Activated naive CD8-positive, alpha-beta T cell treated with anti-CD3 and anti-CD28 coated beads for 36 hours (primary cell): ENCODE measurements around the gene ERGIC2. TPM values are rescaled to one million over a fixed set of nuclear protein-coding genes. Genes with fewer than 3 reads are reported as not detected.

ENCODE experiments used
- DNase-seq: peaks from one replicate; pipeline ENCODE4 v3.0.0; 2021
- H3K27ac Mint-ChIP-seq: one replicate; pipeline ENCODE4 v1.8.0; 2022; ENCODE audit warnings: mild to moderate bottlenecking, moderate library complexity, mixed read lengths
- H3K27me3 Mint-ChIP-seq: one replicate; pipeline ENCODE4 v1.8.0; 2022; ENCODE audit warnings: mild to moderate bottlenecking, mixed read lengths
- H3K36me3 Mint-ChIP-seq: one replicate; pipeline ENCODE4 v1.8.0; 2021; ENCODE audit warnings: mild to moderate bottlenecking, mixed read lengths
- H3K4me1 Mint-ChIP-seq: one replicate; pipeline ENCODE4 v1.8.0; 2021; ENCODE audit warnings: mixed read lengths
- H3K4me3 Mint-ChIP-seq: one replicate; pipeline ENCODE4 v1.8.0; 2022; ENCODE audit warnings: mild to moderate bottlenecking, moderate library complexity, mixed read lengths
- H3K9me3 Mint-ChIP-seq: one replicate; pipeline ENCODE4 v1.8.0; 2022; ENCODE audit warnings: mixed read lengths
- total RNA-seq, 2 experiments: library from RNA; stranded (reverse); gene quantifications; one replicate each; pipeline ENCODE4 v1.2.3, GENCODE V29; 2021

The ERGIC2 gene, protein sequence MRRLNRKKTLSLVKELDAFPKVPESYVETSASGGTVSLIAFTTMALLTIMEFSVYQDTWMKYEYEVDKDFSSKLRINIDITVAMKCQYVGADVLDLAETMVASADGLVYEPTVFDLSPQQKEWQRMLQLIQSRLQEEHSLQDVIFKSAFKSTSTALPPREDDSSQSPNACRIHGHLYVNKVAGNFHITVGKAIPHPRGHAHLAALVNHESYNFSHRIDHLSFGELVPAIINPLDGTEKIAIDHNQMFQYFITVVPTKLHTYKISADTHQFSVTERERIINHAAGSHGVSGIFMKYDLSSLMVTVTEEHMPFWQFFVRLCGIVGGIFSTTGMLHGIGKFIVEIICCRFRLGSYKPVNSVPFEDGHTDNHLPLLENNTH
- total RNA-seq: 100 to 1,000 TPM; 122 to 126 TPM

DNA sequence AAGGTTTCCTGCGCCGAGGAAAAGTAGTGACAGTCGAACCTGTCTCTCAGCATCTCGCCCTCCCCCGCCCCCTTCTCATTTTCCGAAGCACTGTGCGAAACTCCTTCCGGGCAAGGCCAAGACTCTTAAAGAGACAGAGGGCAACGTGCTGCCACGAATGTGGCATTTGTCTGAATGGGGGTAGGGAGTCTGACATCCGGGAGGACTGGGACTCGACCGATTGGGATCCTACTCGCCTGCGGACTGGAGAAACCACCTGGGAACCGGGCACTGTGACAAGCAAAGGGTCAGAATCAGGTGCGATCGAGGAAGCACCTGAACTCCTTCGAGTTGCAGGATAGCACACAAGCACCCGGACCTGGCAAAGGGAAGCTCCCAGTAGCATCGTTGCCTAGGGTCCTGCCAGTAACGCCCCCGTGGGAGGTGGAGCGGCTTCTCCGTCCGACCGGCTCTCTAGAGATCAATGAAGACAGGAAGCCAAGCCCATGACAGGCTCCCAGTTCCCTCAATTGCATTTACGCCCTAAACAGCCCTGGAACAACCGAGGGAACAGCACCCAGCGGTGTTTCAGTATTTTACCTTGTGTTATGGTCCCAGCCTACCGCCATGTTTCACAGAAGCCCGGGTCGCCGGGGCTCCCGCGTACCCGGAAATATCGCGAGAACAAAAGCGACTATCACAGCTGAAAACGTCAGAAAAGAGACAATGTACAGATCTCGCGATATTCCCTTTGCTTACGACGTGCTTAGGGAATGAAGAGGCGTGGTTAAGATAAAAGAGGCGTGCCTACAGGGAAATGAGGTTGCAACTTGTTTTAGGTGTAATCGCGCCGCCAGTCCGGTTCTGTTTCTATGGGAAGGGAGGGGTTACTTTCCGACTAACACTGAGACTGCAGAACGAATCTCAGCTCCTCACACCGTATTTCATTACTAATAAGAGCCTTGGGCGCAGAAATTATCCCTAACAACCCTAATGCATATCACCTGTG, at the start of gene ERGIC2:
Gene ERGIC2 (minus strand): TSS at position 637 of the 988 bp plus-strand sequence. CDS start 9,539 bp downstream, outside the sequence.
- peaks cover 30% of the 10 kb centered on the region for H3K36me3 Mint-ChIP-seq
- H3K4me3 Mint-ChIP-seq: peak within 1 kb of the TSS; percentile 94
- H3K27ac Mint-ChIP-seq: peak within 1 kb of the TSS; percentile 97

DNA sequence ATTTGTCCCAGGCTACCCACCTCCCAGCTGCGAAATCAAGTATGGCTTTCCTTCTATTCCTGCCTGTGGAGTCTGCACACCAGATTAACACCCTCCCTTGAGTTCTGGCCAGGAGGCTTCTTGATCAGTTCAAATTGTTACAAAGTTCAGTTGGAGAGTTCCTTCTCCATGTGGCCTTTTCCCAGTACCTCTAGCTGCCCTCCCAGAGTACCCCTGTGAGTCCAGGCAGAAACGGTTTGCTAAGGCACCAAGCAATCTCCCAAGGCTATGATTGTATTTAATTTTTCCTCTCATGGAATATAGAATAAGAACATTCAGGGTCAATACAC, 49.7 kb upstream of the ERGIC2 start:
- Mint-ChIP-seq H3K36me3 (no peaks in the 10 kb centered on the region), H3K4me1 (peaks cover 7% of the 10 kb centered on the region), H3K27me3 (no peaks in the 10 kb centered on the region)

More for the DNA sequence above, at the start of gene ERGIC2:
- H3K27me3 Mint-ChIP-seq: no peaks in the 10 kb centered on the region
- peaks cover 3% of the 10 kb centered on the region for H3K9me3 Mint-ChIP-seq
- H3K4me1 Mint-ChIP-seq: peaks cover 32% of the 10 kb centered on the region
- peak; percentile 85 for DNase-seq

DNA sequence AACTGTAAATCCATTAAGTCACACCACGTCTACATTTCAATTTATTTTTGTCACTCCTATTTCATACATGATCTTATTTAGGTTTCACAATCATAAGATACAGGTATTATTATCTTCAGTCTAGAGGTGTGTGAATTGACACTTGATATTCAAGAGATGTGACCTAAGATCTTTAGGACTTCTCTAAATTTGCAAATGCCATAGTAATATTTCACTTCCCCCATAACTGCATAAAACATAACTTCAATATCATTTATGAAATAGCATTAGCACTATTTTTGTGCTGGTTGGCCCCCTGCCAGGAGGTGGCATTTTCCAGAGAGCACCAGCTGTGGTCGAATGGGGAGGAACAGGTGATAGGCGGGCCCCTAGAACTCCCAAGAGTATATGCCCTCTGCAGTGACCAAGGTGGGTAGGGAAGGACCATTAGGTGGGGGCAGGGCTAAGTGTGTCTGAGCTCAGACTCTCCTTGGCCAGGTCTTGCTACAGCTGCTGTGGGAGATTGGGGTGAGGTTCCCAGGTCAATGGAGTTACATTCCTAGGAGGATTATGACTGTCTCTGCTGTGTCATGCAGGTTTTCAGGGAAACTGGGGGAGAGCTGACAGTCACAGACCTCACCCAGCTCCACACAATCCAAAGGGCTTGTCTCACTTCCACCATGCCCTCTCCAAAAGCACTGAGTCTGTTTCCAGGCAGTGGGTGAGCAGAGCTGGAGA, 49.2 kb upstream of the ERGIC2 start:
- no peak for DNase-seq
- Mint-ChIP-seq H3K27ac (no peak overlapping the region), H3K4me3 (no peak overlapping the region), H3K9me3 (no peaks in the 10 kb centered on the region), H3K27me3 (no peaks in the 10 kb centered on the region), H3K4me1 (peaks cover 7% of the 10 kb centered on the region), H3K36me3 (no peaks in the 10 kb centered on the region)

More for the DNA sequence above, 49.7 kb upstream of the ERGIC2 start:
- Mint-ChIP-seq H3K9me3 (no peaks in the 10 kb centered on the region), H3K4me3 (no peak overlapping the region), H3K27ac (no peak overlapping the region)
- no peak for DNase-seq

DNA sequence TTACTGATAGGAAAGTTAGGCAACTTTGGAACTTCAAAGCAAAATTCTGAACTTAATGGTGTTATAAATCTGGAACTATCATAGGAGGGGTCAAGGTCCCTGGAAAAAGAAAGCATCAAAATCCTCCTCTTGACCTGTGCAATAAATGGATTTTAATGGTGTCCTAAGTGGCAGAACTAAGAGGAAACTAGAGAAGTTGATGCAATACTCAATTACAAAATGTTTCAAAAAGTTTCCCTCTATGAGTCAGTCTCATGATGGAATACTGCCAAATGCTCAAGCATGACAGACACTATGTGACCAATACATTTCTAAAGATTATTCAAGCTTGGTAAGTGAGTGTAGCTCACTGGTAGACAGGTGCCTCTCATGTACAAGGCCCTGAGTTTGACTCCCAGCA, 47.7 kb upstream of the ERGIC2 start:
- no peak for DNase-seq
- no peaks in the 10 kb centered on the region for H3K36me3 Mint-ChIP-seq

DNA sequence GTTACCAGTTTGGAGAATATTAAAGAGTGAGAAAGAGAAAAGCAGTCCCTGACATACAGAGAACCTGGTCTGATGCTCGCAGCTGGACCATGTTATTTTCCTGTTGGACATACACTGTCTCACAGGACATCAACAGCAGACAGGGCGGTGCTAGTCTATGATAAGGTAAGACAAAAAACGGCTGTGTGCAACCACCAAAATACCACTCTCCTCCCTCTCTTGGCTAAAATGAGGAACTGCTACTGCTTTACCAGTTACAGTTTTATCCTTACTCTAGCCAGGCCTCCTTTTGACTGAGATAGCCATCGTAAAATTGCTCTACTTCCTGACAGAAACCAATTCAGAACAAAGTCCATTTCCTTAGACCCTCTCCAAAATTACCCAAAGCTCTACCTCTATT, 47.0 kb upstream of the ERGIC2 start:
- H3K4me1 Mint-ChIP-seq: peaks cover 7% of the 10 kb centered on the region
- peaks cover 3% of the 10 kb centered on the region for H3K9me3 Mint-ChIP-seq
- no peaks in the 10 kb centered on the region for H3K36me3 Mint-ChIP-seq
- H3K27ac Mint-ChIP-seq: no peak overlapping the region
- DNase-seq: no peak
- no peak overlapping the region for H3K4me3 Mint-ChIP-seq
- no peaks in the 10 kb centered on the region for H3K27me3 Mint-ChIP-seq

More for the DNA sequence above, 47.7 kb upstream of the ERGIC2 start:
- Mint-ChIP-seq H3K9me3 (peaks cover 2% of the 10 kb centered on the region), H3K27ac (peak overlapping the region; percentile 25), H3K4me1 (peaks cover 7% of the 10 kb centered on the region), H3K27me3 (no peaks in the 10 kb centered on the region), H3K4me3 (no peak overlapping the region)

DNA sequence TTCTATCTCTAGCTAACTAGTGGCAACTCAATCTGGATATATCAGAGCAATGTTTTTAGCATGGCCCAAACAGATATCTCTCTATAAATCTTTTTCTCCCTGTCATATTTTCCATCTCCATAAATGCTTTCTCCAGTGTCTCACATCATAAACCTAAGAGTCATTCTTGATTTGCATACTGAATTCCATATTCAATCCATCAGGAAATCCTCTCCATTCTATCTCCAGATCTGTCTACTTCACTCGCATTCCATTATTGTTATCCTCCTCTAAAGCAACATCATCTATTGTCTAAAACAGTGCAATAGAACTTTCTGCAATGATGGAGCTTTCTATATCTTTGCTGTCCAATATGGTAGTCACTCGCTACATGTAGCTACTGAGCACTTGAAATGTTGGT, 45.5 kb upstream of the ERGIC2 start:
- no peak for DNase-seq
- H3K27ac Mint-ChIP-seq: no peak overlapping the region
- H3K36me3 Mint-ChIP-seq: no peaks in the 10 kb centered on the region
- H3K4me1 Mint-ChIP-seq: peaks cover 7% of the 10 kb centered on the region
- H3K9me3 Mint-ChIP-seq: peaks cover 3% of the 10 kb centered on the region
- H3K27me3 Mint-ChIP-seq: no peaks in the 10 kb centered on the region
- H3K4me3 Mint-ChIP-seq: no peak overlapping the region

DNA sequence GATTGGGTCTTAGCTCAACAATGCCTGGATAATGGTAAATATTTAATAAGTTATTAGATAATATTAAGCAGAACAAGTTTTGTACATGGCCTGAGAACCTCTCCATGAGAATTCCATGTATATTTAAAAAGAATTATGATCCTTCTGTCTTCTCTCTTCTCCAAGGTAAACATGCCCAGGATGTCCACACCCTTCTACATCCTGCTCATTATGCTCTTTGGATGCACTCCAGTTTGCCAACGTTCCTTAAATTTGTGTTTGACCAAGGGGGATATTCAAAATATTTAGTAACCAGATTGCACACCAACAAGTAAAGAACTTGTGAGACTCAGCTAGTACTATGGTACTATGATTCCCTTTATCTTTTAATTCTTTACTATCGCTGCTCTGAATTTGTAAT, 44.8 kb upstream of the ERGIC2 start:
- Mint-ChIP-seq H3K27me3 (no peaks in the 10 kb centered on the region), H3K4me3 (no peak overlapping the region), H3K27ac (no peak overlapping the region), H3K4me1 (peaks cover 7% of the 10 kb centered on the region), H3K9me3 (peaks cover 3% of the 10 kb centered on the region), H3K36me3 (no peaks in the 10 kb centered on the region)
- DNase-seq: no peak

DNA sequence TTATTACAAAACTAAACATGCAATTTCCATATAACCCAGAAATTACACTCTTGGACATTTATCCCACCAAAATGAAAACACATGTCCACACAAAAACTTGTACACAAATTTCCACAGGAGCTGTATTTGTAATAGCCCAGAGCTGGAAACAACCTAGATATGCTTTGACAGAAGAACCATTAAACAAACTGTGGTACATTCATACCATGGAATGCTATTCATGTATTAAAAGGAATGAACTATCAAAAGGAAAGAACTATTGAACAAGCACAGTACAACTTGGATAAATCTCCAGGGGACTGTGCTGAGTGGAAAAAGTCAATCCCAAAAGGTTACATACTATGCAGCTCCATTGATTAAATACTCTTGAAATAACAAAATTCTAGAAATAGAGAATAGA, 35.8 kb upstream of the ERGIC2 start:
- Mint-ChIP-seq H3K27me3 (peaks cover 27% of the 10 kb centered on the region), H3K27ac (no peak overlapping the region), H3K9me3 (peaks cover 1% of the 10 kb centered on the region), H3K4me3 (no peak overlapping the region), H3K36me3 (peaks cover 1% of the 10 kb centered on the region), H3K4me1 (no peaks in the 10 kb centered on the region)
- no peak for DNase-seq

DNA sequence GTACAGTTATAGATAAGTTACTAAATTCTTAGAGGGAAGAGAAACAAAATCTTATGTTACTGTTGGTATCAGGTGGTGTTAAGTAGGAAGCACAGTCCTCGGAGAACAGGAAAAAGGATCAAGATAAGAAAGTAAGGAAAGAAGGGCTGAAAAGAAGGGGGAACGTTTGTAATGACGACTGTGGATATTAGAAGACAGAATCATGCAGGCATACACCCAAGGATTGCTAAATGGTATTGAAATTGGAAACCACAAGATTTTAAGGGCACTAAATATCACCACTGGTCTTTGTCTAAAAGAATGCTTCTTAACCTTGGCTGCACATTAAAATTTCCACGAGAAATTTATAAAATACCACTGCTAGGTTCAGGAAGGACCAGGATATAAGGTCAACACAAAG, 34.1 kb upstream of the ERGIC2 start:
- Mint-ChIP-seq H3K4me3 (no peak overlapping the region), H3K27me3 (peaks cover 25% of the 10 kb centered on the region), H3K27ac (no peak overlapping the region), H3K36me3 (peaks cover 9% of the 10 kb centered on the region), H3K4me1 (no peaks in the 10 kb centered on the region), H3K9me3 (peaks cover 4% of the 10 kb centered on the region)
- no peak for DNase-seq

DNA sequence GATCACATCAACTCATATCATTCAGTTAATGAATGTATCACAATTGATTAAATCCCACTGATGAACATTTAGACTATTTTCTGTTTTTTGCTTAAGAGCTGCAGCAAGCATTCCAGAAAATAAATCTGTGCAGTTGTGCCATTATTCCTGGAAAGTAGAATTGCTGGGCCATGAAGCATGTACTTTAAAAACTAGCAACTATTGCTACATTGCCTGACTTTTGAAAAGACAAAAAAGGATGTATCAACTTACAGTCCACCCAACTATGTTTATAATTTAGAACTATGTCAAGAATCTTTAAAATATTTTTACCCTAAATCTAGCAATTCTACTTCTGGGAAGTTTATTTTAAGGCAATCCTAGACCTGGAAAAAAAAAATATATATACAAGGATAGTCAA, 33.4 kb upstream of the ERGIC2 start:
- peaks cover 7% of the 10 kb centered on the region for H3K9me3 Mint-ChIP-seq
- no peak overlapping the region for H3K27ac Mint-ChIP-seq
- DNase-seq: no peak
- peaks cover 23% of the 10 kb centered on the region for H3K27me3 Mint-ChIP-seq
- no peak overlapping the region for H3K4me3 Mint-ChIP-seq
- H3K36me3 Mint-ChIP-seq: peaks cover 11% of the 10 kb centered on the region
- H3K4me1 Mint-ChIP-seq: no peaks in the 10 kb centered on the region

DNA sequence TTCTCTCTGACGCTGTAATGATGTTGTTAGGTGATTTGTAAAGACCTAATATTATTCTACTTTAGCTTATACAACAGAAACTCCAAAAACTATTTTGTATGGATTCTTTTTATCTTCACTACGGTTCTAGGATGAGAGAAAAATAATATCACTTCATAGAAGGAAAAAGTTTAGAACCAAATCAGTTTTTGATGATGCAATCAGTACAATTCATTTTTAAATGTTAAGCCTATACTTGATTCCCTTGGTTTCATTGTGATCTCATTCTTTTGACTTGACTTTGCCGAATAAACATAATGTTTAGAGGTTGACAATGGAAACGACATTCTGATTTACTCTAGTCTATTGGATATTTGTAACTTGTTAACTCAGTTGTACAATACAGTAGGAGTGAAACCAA, 24.6 kb upstream of the ERGIC2 start:
- no peak for DNase-seq
- Mint-ChIP-seq H3K36me3 (peaks cover 8% of the 10 kb centered on the region), H3K4me1 (peaks cover 1% of the 10 kb centered on the region), H3K9me3 (peaks cover 4% of the 10 kb centered on the region), H3K27ac (no peak overlapping the region), H3K4me3 (no peak overlapping the region), H3K27me3 (peaks cover 13% of the 10 kb centered on the region)

DNA sequence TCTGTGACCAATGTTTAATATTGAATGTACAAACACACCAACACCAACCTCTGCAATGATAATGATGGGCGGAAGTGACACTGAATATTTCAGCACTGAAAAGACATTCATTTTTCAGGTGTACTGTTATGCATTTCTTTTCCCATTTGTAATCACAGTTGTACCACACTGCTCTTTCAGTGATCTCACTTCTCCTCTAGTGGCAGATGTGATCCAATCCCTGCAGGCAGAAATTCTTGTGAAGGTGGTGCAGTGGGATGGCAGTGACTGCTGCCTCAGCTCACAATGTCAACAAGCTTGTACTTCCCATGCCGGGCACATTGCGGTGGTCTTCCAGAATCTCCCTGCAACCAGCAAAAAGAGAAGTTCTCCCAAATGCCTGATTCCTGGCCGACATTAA, 23.0 kb upstream of the ERGIC2 start:
- Mint-ChIP-seq H3K4me1 (peaks cover 1% of the 10 kb centered on the region), H3K9me3 (no peaks in the 10 kb centered on the region), H3K27me3 (peaks cover 17% of the 10 kb centered on the region), H3K4me3 (no peak overlapping the region), H3K27ac (no peak overlapping the region), H3K36me3 (peaks cover 2% of the 10 kb centered on the region)
- no peak for DNase-seq

DNA sequence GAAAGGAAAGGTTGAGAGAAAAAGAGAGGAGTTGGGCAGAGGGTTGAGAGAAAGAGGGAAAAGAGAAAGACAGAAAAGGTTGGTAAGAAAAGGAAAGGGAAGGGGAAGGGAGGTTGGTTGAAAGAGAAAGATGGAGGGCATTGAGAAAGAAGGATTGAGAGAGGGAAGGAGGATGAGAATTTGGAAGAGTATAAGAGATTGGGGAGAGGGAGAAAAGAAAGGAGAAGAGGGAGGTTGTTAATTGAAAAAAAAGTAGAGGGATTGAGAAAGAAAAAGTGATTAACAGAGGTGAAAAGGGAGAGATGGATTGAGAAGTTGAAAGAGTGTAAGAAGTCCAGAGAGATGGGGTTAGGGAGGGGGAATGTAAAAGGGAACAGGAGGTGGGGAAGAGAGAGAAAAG, 21.5 kb upstream of the ERGIC2 start:
- Mint-ChIP-seq H3K4me1 (peaks cover 1% of the 10 kb centered on the region), H3K27ac (no peak overlapping the region), H3K9me3 (no peaks in the 10 kb centered on the region), H3K27me3 (peaks cover 17% of the 10 kb centered on the region), H3K36me3 (peaks cover 2% of the 10 kb centered on the region), H3K4me3 (no peak overlapping the region)
- DNase-seq: no peak

DNA sequence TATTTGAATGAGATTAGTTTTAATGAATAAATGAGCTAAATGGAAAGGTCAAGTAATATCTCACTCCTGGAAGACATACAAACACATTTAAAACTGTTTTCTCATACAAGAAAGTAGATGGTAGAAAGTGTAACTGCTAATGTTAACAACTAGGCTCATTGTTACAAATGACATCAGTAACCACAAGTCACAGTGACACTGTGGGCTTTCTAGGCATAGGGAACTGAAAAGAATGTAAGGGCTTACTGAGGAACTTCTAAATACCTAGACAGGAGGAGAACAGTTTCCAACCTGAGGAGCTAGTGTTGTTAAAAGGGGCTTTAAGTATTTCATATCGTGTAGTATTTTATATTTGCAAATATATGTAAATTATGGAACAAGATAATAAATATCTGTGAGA, 17.5 kb upstream of the ERGIC2 start:
- no peaks in the 10 kb centered on the region for H3K36me3 Mint-ChIP-seq
- H3K27ac Mint-ChIP-seq: no peak overlapping the region
- H3K4me3 Mint-ChIP-seq: no peak overlapping the region
- no peak for DNase-seq
- H3K4me1 Mint-ChIP-seq: no peaks in the 10 kb centered on the region
- no peaks in the 10 kb centered on the region for H3K9me3 Mint-ChIP-seq
- peaks cover 7% of the 10 kb centered on the region for H3K27me3 Mint-ChIP-seq

DNA sequence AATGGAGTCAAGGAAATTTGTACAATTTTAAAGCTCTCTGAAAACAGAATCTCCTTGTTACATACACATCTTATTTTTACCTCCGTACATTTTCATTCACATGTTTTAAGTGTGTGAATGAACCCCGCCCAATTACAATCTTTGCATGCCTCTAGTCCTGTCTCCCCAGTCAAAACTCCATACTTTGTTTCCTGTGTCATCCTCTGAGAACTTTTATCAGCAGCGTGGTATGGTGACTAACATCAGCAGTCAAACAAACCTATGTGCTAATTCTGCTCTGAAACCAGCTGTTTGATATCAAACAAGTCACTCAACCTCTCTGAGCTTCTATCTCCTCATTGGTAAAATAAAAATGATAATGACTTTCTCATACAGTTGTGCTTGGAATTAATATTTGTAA, 15.8 kb upstream of the ERGIC2 start:
- Mint-ChIP-seq H3K27ac (no peak overlapping the region), H3K36me3 (no peaks in the 10 kb centered on the region), H3K4me3 (no peak overlapping the region), H3K4me1 (no peaks in the 10 kb centered on the region), H3K27me3 (peaks cover 3% of the 10 kb centered on the region), H3K9me3 (no peaks in the 10 kb centered on the region)
- no peak for DNase-seq
